Ishikawa (cell line): ENCODE measurements around the gene FXN.

Experiments
- CEBPB ChIP-seq: IDR thresholded peaks from 2 replicates; pipeline ENCODE4 v1.6.1; 2012
- CREB1 ChIP-seq: IDR thresholded peaks from 2 replicates; pipeline ENCODE4 v1.6.1; 2012; ENCODE audit warnings: low read depth
- EGR1 ChIP-seq: IDR thresholded peaks from 2 replicates; pipeline ENCODE4 v1.6.1; 2012
- FOXM1 ChIP-seq: IDR thresholded peaks from 2 replicates; pipeline ENCODE4 v1.6.1; 2012; ENCODE audit warnings: low read depth, borderline replicate concordance
- NFIC ChIP-seq: IDR thresholded peaks from 2 replicates; pipeline ENCODE4 v1.6.1; 2012
- RAD21 ChIP-seq: IDR thresholded peaks from 2 replicates; pipeline ENCODE4 v1.6.1; 2012; ENCODE audit warnings: low read depth
- TAF1 ChIP-seq: IDR thresholded peaks from 2 replicates; pipeline ENCODE4 v1.6.1; 2012; ENCODE audit warnings: low read depth, mild to moderate bottlenecking
- TCF12 ChIP-seq: IDR thresholded peaks from 2 replicates; pipeline ENCODE4 v1.6.1; 2012; ENCODE audit warnings: low read depth
- TEAD4 ChIP-seq: IDR thresholded peaks from 2 replicates; pipeline ENCODE4 v1.6.1; 2012
- YY1 ChIP-seq: IDR thresholded peaks from 2 replicates; pipeline ENCODE4 v1.6.1; 2012; ENCODE audit warnings: low read depth
- ZBTB7A ChIP-seq: IDR thresholded peaks from 2 replicates; pipeline ENCODE4 v1.6.1; 2012; ENCODE audit warnings: low read depth
- TF ChIP-seq, protein P1 (sequence below): IDR thresholded peaks from 2 replicates; pipeline ENCODE4 v1.6.1; 2012
- TF ChIP-seq, protein P2 (sequence below): IDR thresholded peaks from 2 replicates; pipeline ENCODE4 v1.6.1; 2012
- TF ChIP-seq, protein P3 (sequence below): IDR thresholded peaks from 2 replicates; pipeline ENCODE4 v1.6.1; 2012; ENCODE audit warnings: low read depth, mild to moderate bottlenecking

DNA sequence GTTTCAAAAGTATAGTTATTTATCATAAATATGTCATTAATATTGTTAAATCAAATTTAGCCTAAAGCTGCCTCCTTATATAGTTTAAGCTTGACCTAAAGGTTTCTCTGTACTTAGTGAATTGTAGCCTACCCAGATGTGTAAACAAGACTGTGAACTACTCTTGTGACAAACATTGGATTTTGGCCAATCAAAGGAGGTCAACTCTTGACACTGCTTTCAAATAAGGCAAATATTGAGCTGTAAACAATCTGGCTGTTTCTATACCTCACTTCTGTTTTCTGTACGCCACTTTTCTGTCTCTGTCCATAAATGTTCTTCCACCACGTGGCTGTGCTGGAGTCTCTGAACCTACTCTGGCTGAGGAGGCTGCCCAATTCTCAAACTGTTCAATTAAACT is 51.2 kb downstream of the FXN start:
- no peak for TF ChIP-seq TAF1
- TF ChIP-seq, protein P1, sequence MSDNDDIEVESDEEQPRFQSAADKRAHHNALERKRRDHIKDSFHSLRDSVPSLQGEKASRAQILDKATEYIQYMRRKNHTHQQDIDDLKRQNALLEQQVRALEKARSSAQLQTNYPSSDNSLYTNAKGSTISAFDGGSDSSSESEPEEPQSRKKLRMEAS: no peak
- no peak for TF ChIP-seq CEBPB
- no peak for TF ChIP-seq TCF12
- TF ChIP-seq RAD21: no peak
- no peak for TF ChIP-seq CREB1
- no peak for TF ChIP-seq FOXM1
- TF ChIP-seq, protein P2, sequence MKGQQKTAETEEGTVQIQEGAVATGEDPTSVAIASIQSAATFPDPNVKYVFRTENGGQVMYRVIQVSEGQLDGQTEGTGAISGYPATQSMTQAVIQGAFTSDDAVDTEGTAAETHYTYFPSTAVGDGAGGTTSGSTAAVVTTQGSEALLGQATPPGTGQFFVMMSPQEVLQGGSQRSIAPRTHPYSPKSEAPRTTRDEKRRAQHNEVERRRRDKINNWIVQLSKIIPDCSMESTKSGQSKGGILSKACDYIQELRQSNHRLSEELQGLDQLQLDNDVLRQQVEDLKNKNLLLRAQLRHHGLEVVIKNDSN: no peak
- TF ChIP-seq TEAD4: no peak
- TF ChIP-seq, protein P3, sequence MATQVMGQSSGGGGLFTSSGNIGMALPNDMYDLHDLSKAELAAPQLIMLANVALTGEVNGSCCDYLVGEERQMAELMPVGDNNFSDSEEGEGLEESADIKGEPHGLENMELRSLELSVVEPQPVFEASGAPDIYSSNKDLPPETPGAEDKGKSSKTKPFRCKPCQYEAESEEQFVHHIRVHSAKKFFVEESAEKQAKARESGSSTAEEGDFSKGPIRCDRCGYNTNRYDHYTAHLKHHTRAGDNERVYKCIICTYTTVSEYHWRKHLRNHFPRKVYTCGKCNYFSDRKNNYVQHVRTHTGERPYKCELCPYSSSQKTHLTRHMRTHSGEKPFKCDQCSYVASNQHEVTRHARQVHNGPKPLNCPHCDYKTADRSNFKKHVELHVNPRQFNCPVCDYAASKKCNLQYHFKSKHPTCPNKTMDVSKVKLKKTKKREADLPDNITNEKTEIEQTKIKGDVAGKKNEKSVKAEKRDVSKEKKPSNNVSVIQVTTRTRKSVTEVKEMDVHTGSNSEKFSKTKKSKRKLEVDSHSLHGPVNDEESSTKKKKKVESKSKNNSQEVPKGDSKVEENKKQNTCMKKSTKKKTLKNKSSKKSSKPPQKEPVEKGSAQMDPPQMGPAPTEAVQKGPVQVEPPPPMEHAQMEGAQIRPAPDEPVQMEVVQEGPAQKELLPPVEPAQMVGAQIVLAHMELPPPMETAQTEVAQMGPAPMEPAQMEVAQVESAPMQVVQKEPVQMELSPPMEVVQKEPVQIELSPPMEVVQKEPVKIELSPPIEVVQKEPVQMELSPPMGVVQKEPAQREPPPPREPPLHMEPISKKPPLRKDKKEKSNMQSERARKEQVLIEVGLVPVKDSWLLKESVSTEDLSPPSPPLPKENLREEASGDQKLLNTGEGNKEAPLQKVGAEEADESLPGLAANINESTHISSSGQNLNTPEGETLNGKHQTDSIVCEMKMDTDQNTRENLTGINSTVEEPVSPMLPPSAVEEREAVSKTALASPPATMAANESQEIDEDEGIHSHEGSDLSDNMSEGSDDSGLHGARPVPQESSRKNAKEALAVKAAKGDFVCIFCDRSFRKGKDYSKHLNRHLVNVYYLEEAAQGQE: no peak
- no peak for TF ChIP-seq NFIC
- TF ChIP-seq EGR1: no peak
- no peak for TF ChIP-seq YY1
- TF ChIP-seq ZBTB7A: no peak
